ENCODE results near the gene NBEA. TPM values are rescaled to one million over a fixed set of nuclear protein-coding genes. Genes with fewer than 3 reads are reported as not detected.

NBEA gene
- total RNA-seq, 6 experiments from 2014 or later = 5.6 to 9.6 (median 6.9) TPM

DNA sequence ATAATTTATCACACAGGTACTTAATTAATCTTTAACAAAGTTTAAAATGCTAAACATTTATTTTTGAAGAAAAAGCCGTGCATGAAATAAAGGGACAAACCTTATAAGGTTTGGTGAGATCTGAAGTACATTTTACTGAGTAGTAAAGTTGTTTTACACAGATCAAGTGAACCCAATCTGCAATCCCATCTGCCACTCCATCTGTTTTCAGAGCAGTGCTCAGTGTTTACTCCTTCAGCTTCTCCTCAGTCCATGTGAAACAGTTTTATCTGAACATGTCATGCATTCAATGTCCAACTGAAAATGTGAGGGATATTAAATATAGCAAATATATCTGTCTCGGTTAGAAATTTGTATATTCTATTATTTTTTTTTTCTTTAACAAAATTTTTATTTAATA, 367.6 kb downstream of the NBEA start:
- H3K9me3 Mint-ChIP-seq = no peaks in the 10 kb centered on the region
- no peaks in the 10 kb centered on the region for H3K27me3 Mint-ChIP-seq (ENCODE audit: insufficient read depth)
- no peak overlapping the region for H3K27ac Mint-ChIP-seq
- DNase-seq = no peak
- no peak overlapping the region for H3K4me3 Mint-ChIP-seq
- H3K36me3 Mint-ChIP-seq (ENCODE audit: low read depth) = no peaks in the 10 kb centered on the region
- TF ChIP-seq, protein P1, sequence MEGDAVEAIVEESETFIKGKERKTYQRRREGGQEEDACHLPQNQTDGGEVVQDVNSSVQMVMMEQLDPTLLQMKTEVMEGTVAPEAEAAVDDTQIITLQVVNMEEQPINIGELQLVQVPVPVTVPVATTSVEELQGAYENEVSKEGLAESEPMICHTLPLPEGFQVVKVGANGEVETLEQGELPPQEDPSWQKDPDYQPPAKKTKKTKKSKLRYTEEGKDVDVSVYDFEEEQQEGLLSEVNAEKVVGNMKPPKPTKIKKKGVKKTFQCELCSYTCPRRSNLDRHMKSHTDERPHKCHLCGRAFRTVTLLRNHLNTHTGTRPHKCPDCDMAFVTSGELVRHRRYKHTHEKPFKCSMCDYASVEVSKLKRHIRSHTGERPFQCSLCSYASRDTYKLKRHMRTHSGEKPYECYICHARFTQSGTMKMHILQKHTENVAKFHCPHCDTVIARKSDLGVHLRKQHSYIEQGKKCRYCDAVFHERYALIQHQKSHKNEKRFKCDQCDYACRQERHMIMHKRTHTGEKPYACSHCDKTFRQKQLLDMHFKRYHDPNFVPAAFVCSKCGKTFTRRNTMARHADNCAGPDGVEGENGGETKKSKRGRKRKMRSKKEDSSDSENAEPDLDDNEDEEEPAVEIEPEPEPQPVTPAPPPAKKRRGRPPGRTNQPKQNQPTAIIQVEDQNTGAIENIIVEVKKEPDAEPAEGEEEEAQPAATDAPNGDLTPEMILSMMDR (IDR thresholded peaks at IDR 0.05) = no peak
- H3K4me1 Mint-ChIP-seq (ENCODE audit: low read depth) = no peaks in the 10 kb centered on the region

DNA sequence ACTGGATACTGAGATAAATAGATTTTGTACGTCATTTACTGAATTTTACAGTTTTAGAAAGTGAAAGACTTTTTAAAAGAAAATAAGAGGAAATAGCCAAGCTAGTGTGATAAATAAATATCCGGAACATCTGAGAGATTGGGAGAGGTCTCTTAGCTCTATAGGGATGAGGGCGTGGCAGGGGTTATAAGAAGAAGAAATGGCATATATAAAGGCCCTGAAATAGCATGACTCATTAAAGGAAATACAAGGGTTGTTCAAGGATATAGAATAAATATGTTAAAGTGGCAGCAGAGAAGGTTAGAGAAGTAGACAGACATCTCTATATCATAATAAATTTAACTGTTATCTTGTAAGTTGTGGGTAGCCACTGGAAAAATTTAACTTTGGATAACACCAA, 390.1 kb downstream of the NBEA start:
- no peaks in the 10 kb centered on the region for H3K4me1 Mint-ChIP-seq (ENCODE audit: low read depth)
- no peak overlapping the region for H3K27ac Mint-ChIP-seq
- peaks cover 6% of the 10 kb centered on the region for H3K9me3 Mint-ChIP-seq
- no peak for DNase-seq
- TF ChIP-seq, protein P1 (IDR thresholded peaks at IDR 0.05) = no peak
- no peak overlapping the region for H3K4me3 Mint-ChIP-seq
- no peaks in the 10 kb centered on the region for H3K36me3 Mint-ChIP-seq (ENCODE audit: low read depth)
- H3K27me3 Mint-ChIP-seq (ENCODE audit: insufficient read depth) = peaks cover 1% of the 10 kb centered on the region

DNA sequence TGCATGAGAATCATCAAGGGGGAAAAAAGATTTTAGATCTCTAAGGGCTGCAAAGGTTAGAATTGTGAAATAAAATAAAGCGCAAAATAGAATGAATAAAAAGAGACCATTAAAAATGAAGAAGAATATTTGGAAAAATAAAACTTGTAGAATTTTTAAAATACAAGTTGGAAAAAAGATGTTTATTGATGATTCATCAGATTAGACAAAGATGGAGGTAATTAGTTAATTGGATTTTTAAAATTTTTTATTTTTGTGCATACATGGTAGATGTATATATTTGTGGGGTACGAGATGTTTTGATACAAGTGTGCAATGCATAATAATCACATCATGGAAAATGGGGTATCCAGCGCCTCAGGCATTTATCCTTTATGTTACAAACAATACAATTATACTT, 391.1 kb downstream of the NBEA start:
- TF ChIP-seq, protein P1 (IDR thresholded peaks at IDR 0.05) = no peak
- Mint-ChIP-seq H3K27ac (no peak overlapping the region), H3K36me3 (ENCODE audit: low read depth) (no peaks in the 10 kb centered on the region), H3K9me3 (peaks cover 6% of the 10 kb centered on the region), H3K27me3 (ENCODE audit: insufficient read depth) (peaks cover 1% of the 10 kb centered on the region), H3K4me3 (no peak overlapping the region), H3K4me1 (ENCODE audit: low read depth) (no peaks in the 10 kb centered on the region)
- no peak for DNase-seq

DNA sequence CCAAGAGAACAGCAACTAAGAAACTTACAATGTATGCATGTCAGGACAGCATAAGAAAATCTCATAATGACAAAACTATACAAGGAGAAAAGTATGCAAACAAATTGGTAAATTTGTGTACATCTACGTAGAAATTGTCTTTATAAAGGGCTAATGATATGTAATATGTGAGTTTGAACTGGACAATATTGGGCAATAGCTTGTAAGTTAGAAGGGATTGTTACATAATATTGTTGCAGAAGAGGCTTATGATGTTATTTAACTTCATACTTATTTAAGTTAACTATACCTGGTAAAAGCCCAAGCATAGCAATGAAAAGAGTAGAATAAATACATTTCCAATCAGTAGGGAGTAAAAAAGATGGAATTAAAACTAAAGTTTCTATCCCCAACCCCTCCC, 400.4 kb downstream of the NBEA start:
- DNase-seq = no peak
- no peak overlapping the region for H3K4me3 Mint-ChIP-seq
- H3K27ac Mint-ChIP-seq = no peak overlapping the region
- TF ChIP-seq, protein P1 (IDR thresholded peaks at IDR 0.05) = no peak
- H3K36me3 Mint-ChIP-seq (ENCODE audit: low read depth) = no peaks in the 10 kb centered on the region
- no peaks in the 10 kb centered on the region; the same call in 1 of the 2 replicates for H3K27me3 Mint-ChIP-seq (ENCODE audit: insufficient read depth)
- no peaks in the 10 kb centered on the region for H3K9me3 Mint-ChIP-seq
- no peaks in the 10 kb centered on the region for H3K4me1 Mint-ChIP-seq (ENCODE audit: low read depth)

- Mint-ChIP-seq H3K4me3 (no peak overlapping the region), H3K4me1 (ENCODE audit: low read depth) (no peaks in the 10 kb centered on the region), H3K9me3 (no peaks in the 10 kb centered on the region), H3K27ac (no peak overlapping the region), H3K36me3 (ENCODE audit: low read depth) (no peaks in the 10 kb centered on the region), H3K27me3 (ENCODE audit: insufficient read depth) (no peaks in the 10 kb centered on the region; the same call in 1 of the 2 replicates)
- no peak for DNase-seq
- TF ChIP-seq, protein P1 (IDR thresholded peaks at IDR 0.05) = no peak
Measured at GRCh38 chr13:35343417-35343816, 401.3 kb downstream of the NBEA start.

DNA sequence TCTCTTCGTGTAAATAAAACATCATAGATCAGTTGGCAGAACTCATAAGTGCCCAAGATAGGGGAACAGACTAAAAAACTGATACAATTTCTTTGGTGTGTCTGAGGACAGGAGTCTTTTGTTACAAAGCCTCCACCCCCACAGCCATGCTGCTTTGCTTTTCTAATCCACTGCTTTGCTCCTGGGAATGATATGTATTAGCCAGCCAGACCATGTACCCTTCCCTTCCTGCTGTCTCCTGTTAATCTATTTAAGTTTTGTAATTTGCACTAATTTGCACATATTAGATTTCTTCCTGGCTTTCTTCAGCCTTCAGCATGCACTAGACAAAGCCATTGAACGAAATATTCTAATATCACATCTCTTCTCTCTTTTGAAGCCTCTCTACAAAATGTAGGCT, 403.9 kb downstream of the NBEA start:
- Mint-ChIP-seq H3K9me3 (no peaks in the 10 kb centered on the region), H3K4me1 (ENCODE audit: low read depth) (no peaks in the 10 kb centered on the region), H3K27me3 (ENCODE audit: insufficient read depth) (no peaks in the 10 kb centered on the region; the same call in 1 of the 2 replicates), H3K36me3 (ENCODE audit: low read depth) (no peaks in the 10 kb centered on the region), H3K27ac (no peak overlapping the region), H3K4me3 (no peak overlapping the region)
- no peak for DNase-seq
- TF ChIP-seq, protein P1 (IDR thresholded peaks at IDR 0.05) = no peak

All from HFFc6 (cell line).